Sigmoid colon (tissue), 7 donors: ENCODE results near the gene CIC. TPM values are rescaled to one million over a fixed set of nuclear protein-coding genes. Genes with fewer than 3 reads are reported as not detected.

Experiments used
- DNase-seq: peaks from one replicate; pipeline ENCODE4 v3.0.0-alpha.2; 2019
- H3K27ac ChIP-seq, 4 donors: fragments of 200-600 bp; sonication (generic); one replicate each; pipeline ENCODE4 v1.5.1; 2016 to 2019; ENCODE audit warnings: mild to moderate bottlenecking in 1 of 4
- H3K27me3 ChIP-seq, 3 donors: fragments of 200-600 bp; sonication (generic); one replicate each; pipeline ENCODE4 v1.5.1; 2019; ENCODE audit warnings: mild to moderate bottlenecking in 1 of 3
- H3K36me3 ChIP-seq, 4 donors: fragments of 200-600 bp; sonication (generic); one replicate each; pipeline ENCODE4 v1.5.1; 2016 to 2019
- H3K4me1 ChIP-seq, 4 donors: fragments of 200-600 bp; sonication (generic); one replicate each; pipeline ENCODE4 v1.5.1; 2017 to 2019
- H3K4me3 ChIP-seq, 4 donors: fragments of 200-600 bp; sonication (generic); one replicate each; pipeline ENCODE4 v1.5.1; 2017 to 2019; ENCODE audit warnings: mild to moderate bottlenecking in 2 of 4, moderate library complexity in 1 of 4
- H3K9me3 ChIP-seq, 4 donors: fragments of 200-600 bp in 3 of 4; sonication (generic) in 3 of 4; one replicate each; pipeline versions ENCODE4 v1.5.1 to v1.6.1; 2013 to 2019
- EP300 ChIP-seq, 4 donors: sonication (generic); formaldehyde crosslinking; IDR thresholded peaks; one replicate each; pipeline ENCODE4 v1.6.1; 2017; ENCODE audit warnings: antibody characterized with exemption in 4 of 4
- POLR2A ChIP-seq, 2 donors: fragments of 450-650 bp; IDR thresholded peaks; one replicate each; pipeline ENCODE4 v1.6.1; 2016; ENCODE audit warnings: antibody characterized with exemption in 2 of 2, mild to moderate bottlenecking in 2 of 2, moderate library complexity in 2 of 2
- POLR2AphosphoS5 ChIP-seq, 4 donors: sonication (generic); formaldehyde crosslinking; IDR thresholded peaks; one replicate each; pipeline ENCODE4 v1.6.1; 2017; ENCODE audit warnings: antibody characterized with exemption in 4 of 4
- WGBS, 2 donors: extraction: QIAGEN DNeasy Blood & Tissue Kit; methylation state at CpG; one replicate each; pipeline ENCODE4 v1.1.7; 2013; 5-methylcytosine and 5-hydroxymethylcytosine counted together
- intact Hi-C: fragments of 100-400 bp; cut with DNase I; formaldehyde crosslinking; loops from one replicate; pipeline ENCODE4 v1.15.1; 2023
- polyA plus RNA-seq, 3 donors: library from polyadenylated mRNA; stranded (reverse); fragments of 200-250 nt; gene quantifications; one replicate each; pipeline ENCODE4 v1.2.3, GENCODE V29; 2013
- total RNA-seq, 4 donors: library from RNA; depleted of rRNA; stranded (reverse); fragments of >200 nt; gene quantifications; one replicate each; pipeline ENCODE4 v1.1.0, GENCODE V29; 2016
- TF ChIP-seq, protein P1 (sequence below), 4 experiments: fragments of 450-650 bp in 3 of 4; fragments of 200-600 bp in 1 of 4; IDR thresholded peaks; one replicate each; pipeline ENCODE4 v1.5.1; 2016 to 2019; ENCODE audit warnings: antibody characterized with exemption in 4 of 4, mild to moderate bottlenecking in 3 of 4, moderate library complexity in 2 of 4
- donor health status: healthy with polysubstance abuse.
- donor health status: Bipolar disorder and iron deficiency.
- donor health status: healthy.

The CIC gene
- total and polyA plus RNA-seq, 7 donors, result 8.4 to 42.1 (median 20.0) TPM

DNA sequence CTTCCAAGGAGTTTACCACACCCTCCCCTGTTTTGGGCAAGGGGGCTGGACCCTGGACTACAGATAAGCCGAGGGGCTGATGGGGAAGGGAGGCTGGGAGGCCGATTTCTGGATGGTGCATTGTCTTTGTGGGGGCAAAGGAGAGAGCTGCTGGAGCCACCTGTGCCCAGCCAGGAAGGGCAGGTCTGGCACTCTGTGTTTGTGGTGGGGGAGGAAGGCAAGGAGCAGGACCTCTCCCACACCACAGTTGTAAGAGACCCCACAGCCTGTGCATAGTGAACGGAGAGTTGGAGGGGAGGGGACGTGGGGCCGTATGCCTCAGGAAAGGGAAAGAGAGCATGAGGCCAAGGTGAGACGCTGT lies 16.9 kb downstream of the CIC start:
- no peaks in the 10 kb centered on the region for H3K9me3 ChIP-seq
- DNase-seq, result peak; percentile 65
- peaks cover 0 to 51% (median 49%) of the 10 kb centered on the region in 4 donors for H3K4me1 ChIP-seq
- 47 to 83% methylated on average over 6 of the region's 6 CpGs for WGBS, 2 donors
- no peaks in the 10 kb centered on the region for H3K27me3 ChIP-seq
- TF ChIP-seq, protein P1, sequence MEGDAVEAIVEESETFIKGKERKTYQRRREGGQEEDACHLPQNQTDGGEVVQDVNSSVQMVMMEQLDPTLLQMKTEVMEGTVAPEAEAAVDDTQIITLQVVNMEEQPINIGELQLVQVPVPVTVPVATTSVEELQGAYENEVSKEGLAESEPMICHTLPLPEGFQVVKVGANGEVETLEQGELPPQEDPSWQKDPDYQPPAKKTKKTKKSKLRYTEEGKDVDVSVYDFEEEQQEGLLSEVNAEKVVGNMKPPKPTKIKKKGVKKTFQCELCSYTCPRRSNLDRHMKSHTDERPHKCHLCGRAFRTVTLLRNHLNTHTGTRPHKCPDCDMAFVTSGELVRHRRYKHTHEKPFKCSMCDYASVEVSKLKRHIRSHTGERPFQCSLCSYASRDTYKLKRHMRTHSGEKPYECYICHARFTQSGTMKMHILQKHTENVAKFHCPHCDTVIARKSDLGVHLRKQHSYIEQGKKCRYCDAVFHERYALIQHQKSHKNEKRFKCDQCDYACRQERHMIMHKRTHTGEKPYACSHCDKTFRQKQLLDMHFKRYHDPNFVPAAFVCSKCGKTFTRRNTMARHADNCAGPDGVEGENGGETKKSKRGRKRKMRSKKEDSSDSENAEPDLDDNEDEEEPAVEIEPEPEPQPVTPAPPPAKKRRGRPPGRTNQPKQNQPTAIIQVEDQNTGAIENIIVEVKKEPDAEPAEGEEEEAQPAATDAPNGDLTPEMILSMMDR (IDR thresholded peaks at IDR 0.05), result no peak
- TF ChIP-seq POLR2AphosphoS5 (IDR thresholded peaks at IDR 0.05), result no peak
- TF ChIP-seq POLR2A (IDR thresholded peaks at IDR 0.05), result no peak
- TF ChIP-seq EP300 (IDR thresholded peaks at IDR 0.05), result no peak
- peak overlapping the region in 2 of 4 donors; percentile 12 to 74 for H3K4me3 ChIP-seq
- peaks cover 10 to 43% (median 39%) of the 10 kb centered on the region in 4 donors for H3K36me3 ChIP-seq
- peak overlapping the region; percentile 84 to 94 (median 92) for H3K27ac ChIP-seq
- intact Hi-C loops, result loop anchor here (2.0 kb wide), 1 partner anchor 65 kb away; the partner anchor contains the start of gene ZNF526

DNA sequence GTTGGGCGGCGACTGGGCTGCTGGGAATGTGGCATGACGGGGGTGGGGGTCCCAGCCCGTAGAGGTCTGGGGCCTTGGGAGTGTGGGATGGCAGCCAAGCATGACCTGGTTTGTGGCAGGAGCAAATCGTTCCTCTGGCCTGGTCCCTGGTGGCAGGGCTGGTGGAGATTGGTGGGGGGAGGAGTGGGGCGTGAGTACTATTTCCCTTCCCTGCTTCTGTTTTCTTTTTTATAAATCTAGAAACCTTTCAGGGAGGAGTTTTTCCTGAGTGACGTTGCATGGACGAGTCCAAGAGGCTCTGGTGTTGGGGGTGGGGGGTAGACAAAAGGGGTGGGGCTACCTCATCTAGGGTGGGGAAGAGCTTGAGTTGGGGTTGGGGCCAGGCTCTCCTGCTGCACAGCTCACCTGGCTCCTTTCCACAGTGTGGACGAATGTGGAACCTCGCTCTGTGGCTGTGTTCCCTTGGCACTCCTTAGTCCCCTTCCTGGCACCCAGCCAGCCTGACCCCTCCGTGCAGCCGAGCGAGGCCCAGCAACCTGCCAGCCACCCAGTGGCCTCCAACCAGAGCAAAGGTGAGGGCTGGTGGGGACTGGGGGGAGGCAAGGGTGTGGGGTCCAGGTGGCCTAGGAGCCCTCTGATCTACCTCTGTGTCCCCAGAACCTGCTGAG lies 17.4 kb downstream of the CIC start:
- H3K27ac ChIP-seq, result peak overlapping the region; percentile 84 to 94 (median 92)
- peaks cover 10 to 48% (median 40%) of the 10 kb centered on the region in 4 donors for H3K36me3 ChIP-seq
- peak; percentile 80 for DNase-seq
- H3K4me1 ChIP-seq, result peaks cover 0 to 45% (median 43%) of the 10 kb centered on the region in 4 donors
- peak overlapping the region in 2 of 4 donors; percentile 12 to 74 for H3K4me3 ChIP-seq
- no peaks in the 10 kb centered on the region for H3K9me3 ChIP-seq
- no peak for TF ChIP-seq POLR2A (IDR thresholded peaks at IDR 0.05)
- peak in 1 of 4 donors; percentile 37 for TF ChIP-seq POLR2AphosphoS5 (IDR thresholded peaks at IDR 0.05)
- intact Hi-C loops, result no loop called here
- no peaks in the 10 kb centered on the region for H3K27me3 ChIP-seq
- 53 to 70% methylated on average over 13 of the region's 13 CpGs for WGBS, 2 donors

DNA sequence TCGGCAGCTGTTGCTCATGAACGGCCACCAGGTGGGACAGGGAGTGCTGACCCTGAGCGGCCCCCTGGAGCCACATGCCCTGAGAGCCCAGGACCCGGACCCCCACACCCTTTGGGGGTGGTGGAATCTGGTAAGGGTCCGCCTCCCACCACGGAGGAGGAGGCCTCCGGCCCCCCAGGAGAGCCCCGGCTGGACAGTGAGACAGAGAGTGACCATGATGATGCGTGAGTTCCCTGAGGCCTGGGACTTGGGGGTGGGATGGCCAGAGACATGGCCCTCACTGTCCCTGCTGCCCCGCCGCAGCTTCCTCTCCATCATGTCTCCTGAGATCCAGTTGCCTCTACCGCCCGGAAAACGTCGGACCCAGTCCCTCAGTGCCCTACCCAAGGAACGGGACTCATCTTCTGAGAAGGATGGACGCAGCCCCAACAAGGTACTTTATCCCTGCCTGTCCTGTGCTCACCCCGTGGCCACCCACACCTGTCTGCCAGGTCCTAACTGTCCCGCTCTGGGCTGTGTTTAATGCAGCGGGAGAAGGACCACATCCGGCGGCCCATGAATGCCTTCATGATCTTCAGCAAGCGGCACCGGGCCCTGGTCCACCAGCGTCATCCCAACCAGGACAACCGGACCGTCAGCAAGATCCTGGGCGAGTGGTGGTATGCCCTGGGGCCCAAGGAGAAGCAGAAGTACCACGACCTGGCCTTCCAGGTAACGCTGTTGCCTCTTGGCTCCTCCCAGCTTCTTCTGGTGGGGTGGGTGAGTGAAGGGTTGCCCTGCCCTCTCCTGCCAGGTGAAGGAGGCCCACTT lies 18.2 kb downstream of the CIC start:
- peak; percentile 68 for DNase-seq
- Histone ChIP-seq H3K27ac (peak overlapping the region; percentile 84 to 94 (median 92)), H3K4me3 (no peak overlapping the region), H3K4me1 (peaks cover 0 to 38% (median 36%) of the 10 kb centered on the region in 4 donors), H3K27me3 (no peaks in the 10 kb centered on the region), H3K36me3 (peaks cover 10 to 56% (median 46%) of the 10 kb centered on the region in 4 donors), H3K9me3 (no peaks in the 10 kb centered on the region)
- 93 to 95% methylated on average over 30 of the region's 30 CpGs for WGBS, 2 donors
- no peak for TF ChIP-seq POLR2AphosphoS5 (IDR thresholded peaks at IDR 0.05)
- no peak for TF ChIP-seq POLR2A (IDR thresholded peaks at IDR 0.05)
- no peak for TF ChIP-seq EP300 (IDR thresholded peaks at IDR 0.05)
- TF ChIP-seq, protein P1 (IDR thresholded peaks at IDR 0.05), result no peak
- intact Hi-C loops, result no loop called here

DNA sequence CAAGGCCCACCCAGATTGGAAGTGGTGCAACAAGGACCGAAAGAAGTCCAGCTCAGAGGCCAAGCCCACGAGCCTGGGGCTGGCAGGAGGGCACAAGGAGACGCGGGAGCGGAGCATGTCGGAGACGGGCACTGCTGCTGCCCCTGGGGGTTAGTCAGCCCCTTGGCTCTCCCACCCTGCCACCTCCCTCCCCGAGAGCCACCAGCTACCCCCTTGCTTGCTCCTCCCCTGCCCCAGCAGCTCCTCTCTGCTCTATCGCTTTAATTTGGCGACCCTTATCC lies 18.7 kb downstream of the CIC start:
- peaks cover 0 to 33% (median 31%) of the 10 kb centered on the region in 4 donors for H3K4me1 ChIP-seq
- no peak for TF ChIP-seq EP300 (IDR thresholded peaks at IDR 0.05)
- no peak for TF ChIP-seq POLR2AphosphoS5 (IDR thresholded peaks at IDR 0.05)
- TF ChIP-seq POLR2A (IDR thresholded peaks at IDR 0.05), result no peak
- TF ChIP-seq, protein P1 (IDR thresholded peaks at IDR 0.05), result no peak
- intact Hi-C loops, result no loop called here
- H3K27me3 ChIP-seq, result no peaks in the 10 kb centered on the region
- H3K9me3 ChIP-seq, result no peaks in the 10 kb centered on the region
- peaks cover 10 to 61% (median 52%) of the 10 kb centered on the region in 4 donors for H3K36me3 ChIP-seq
- H3K4me3 ChIP-seq, result no peak overlapping the region
- 95% methylated on average over 10 of the region's 10 CpGs for WGBS, 2 donors
- no peak for DNase-seq
- no peak overlapping the region for H3K27ac ChIP-seq

DNA sequence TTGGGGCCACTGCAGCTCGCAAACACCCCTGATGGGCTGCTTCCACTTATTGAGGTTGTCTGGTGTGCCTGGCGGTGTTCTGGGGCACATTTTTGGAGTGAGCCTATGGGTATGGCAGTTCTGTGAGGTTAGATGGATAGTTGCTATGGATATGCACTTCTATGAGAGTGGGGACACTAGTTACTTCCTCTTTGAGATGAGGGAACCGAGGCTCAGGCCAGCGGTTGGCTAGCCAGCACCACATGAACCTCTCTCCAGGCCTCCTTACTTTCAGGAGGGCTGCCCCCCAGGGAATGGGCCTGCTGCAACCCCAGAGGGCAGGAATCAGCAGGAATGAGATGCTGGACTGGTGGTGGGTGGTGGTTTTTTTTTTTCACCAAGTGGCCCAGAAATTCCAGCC lies 19.3 kb downstream of the CIC start:
- Histone ChIP-seq H3K27me3 (no peaks in the 10 kb centered on the region), H3K4me1 (peaks cover 0 to 26% (median 24%) of the 10 kb centered on the region in 4 donors), H3K4me3 (no peak overlapping the region), H3K9me3 (no peaks in the 10 kb centered on the region), H3K27ac (no peak overlapping the region), H3K36me3 (peaks cover 15 to 67% (median 58%) of the 10 kb centered on the region in 4 donors)
- no peak for TF ChIP-seq POLR2A (IDR thresholded peaks at IDR 0.05)
- TF ChIP-seq EP300 (IDR thresholded peaks at IDR 0.05), result no peak
- TF ChIP-seq, protein P1 (IDR thresholded peaks at IDR 0.05), result no peak
- TF ChIP-seq POLR2AphosphoS5 (IDR thresholded peaks at IDR 0.05), result no peak
- intact Hi-C loops, result no loop called here
- 77 to 90% methylated on average over 4 of the region's 4 CpGs for WGBS, 2 donors
- no peak for DNase-seq
